Natural killer cell (primary cell): ENCODE results near the gene MCM7. TPM values are rescaled to one million over a fixed set of nuclear protein-coding genes. Genes with fewer than 3 reads are reported as not detected.

Experiments
- ATAC-seq, 3 donors: fragments of 150-1000 bp in 2 of 3; fragments of 200-7000 bp in 1 of 3; cut with Tn5 transposase; 1 replicate in 1 of 3; 2 replicates in 2 of 3; pipeline ENCODE4 v1.10.0; 2021; ENCODE audit warnings: mild to moderate bottlenecking in 2 of 3, moderate library complexity in 2 of 3
- DNase-seq, 2 donors: peaks; one replicate each; pipeline versions ENCODE4 v3.0.0 to v3.0.0-alpha.2; 2013 to 2021; ENCODE audit warnings: mixed read lengths in 1 of 2
- H3K27ac ChIP-seq: one replicate; pipeline ENCODE4 v1.5.1; 2013; ENCODE audit warnings: mild to moderate bottlenecking, low read length
- H3K27me3 ChIP-seq: one replicate; pipeline ENCODE4 v1.6.1; 2013; ENCODE audit warnings: low read length; ENCODE audit not compliant: control insufficient read depth, insufficient read depth
- H3K36me3 ChIP-seq: one replicate; pipeline ENCODE4 v1.6.1; 2013; ENCODE audit warnings: low read length; ENCODE audit not compliant: control insufficient read depth, insufficient read depth
- H3K4me1 ChIP-seq: one replicate; pipeline ENCODE4 v1.6.1; 2013; ENCODE audit warnings: low read length; ENCODE audit not compliant: control insufficient read depth, insufficient read depth
- H3K4me3 ChIP-seq: one replicate; pipeline ENCODE4 v1.5.1; 2013; ENCODE audit warnings: low read length
- H3K9me3 ChIP-seq: one replicate; pipeline ENCODE4 v1.6.1; 2013; ENCODE audit warnings: low read length; ENCODE audit not compliant: control insufficient read depth, insufficient read depth
- H3K27ac Mint-ChIP-seq, 2 donors: one replicate each; pipeline ENCODE4 v1.8.0; 2022; ENCODE audit warnings: mild to moderate bottlenecking in 2 of 2, mixed read lengths in 2 of 2, moderate library complexity in 1 of 2
- H3K27me3 Mint-ChIP-seq, 2 donors: one replicate each; pipeline ENCODE4 v1.8.0; 2022; ENCODE audit warnings: low read depth in 2 of 2, mixed read lengths in 2 of 2
- H3K36me3 Mint-ChIP-seq: one replicate; pipeline ENCODE4 v1.8.0; 2022; ENCODE audit warnings: mixed read lengths
- H3K4me1 Mint-ChIP-seq, 2 donors: one replicate each; pipeline ENCODE4 v1.8.0; 2022; ENCODE audit warnings: mixed read lengths in 2 of 2
- H3K4me3 Mint-ChIP-seq: one replicate; pipeline ENCODE4 v1.8.0; 2022; ENCODE audit warnings: mild to moderate bottlenecking, moderate library complexity, mixed read lengths
- H3K9me3 Mint-ChIP-seq, 2 donors: one replicate each; pipeline ENCODE4 v1.8.0; 2022; ENCODE audit warnings: mixed read lengths in 2 of 2
- CTCF ChIP-seq: fragments of 200-600 bp; IDR thresholded peaks from one replicate; pipeline ENCODE4 v1.8.0; 2022; ENCODE audit warnings: antibody characterized with exemption
- WGBS: methylation state at CpG from one replicate; pipeline ENCODE4 v1.1.7; 2013; ENCODE audit warnings: missing lambda C conversion rate; ENCODE audit not compliant: insufficient coverage; 5-methylcytosine and 5-hydroxymethylcytosine counted together
- intact Hi-C: fragments of 100-400 bp; cut with micrococcal nuclease; formaldehyde crosslinking; loops from one replicate; pipeline ENCODE4 v1.14.2; 2022
- total RNA-seq, 4 donors: library from RNA; stranded (reverse); fragments of 120-200 nt in 1 of 4; gene quantifications; one replicate each; pipeline versions ENCODE4 v1.2.3 to v1.2.4, GENCODE V29; 2013 to 2022

MCM7 gene
- total RNA-seq, 3 donors from 2014 or later (not counting 1 experiment from before 2014, with no cell fraction given), result 112 to 214 (median 137) TPM

GRCh38 chr7:100119072-100119969, 18.1 kb upstream of the MCM7 start, which contains the start of the genes CNPY4 and TAF6:
Gene CNPY4 (plus strand): TSS chr7:100119634. CDS start chr7:100119745, 111 bp downstream.
Gene TAF6 (minus strand): TSS chr7:100119358. CDS start chr7:100114209, 5,149 bp downstream.
- peak within 1 kb of the TSS; percentile 97 for H3K4me3 Mint-ChIP-seq
- no peaks in the 10 kb centered on the region for H3K36me3 Mint-ChIP-seq
- H3K27ac Mint-ChIP-seq, result peak within 1 kb of the TSS; percentile 98
- WGBS, result under 1% methylated on average over 47 of the region's 49 CpGs
- intact Hi-C loops, result loop anchor here (1.0 to 5.0 kb wide), 3 partner anchors 8 to 37 kb away; partner anchors contain the start of genes AP4M1, MCM7 and ZNF3
- DNase-seq (peak; percentile 90 to 98), ATAC-seq (peak; percentile 80 to 90 (median 86))
- H3K9me3 ChIP-seq, result no peaks in the 10 kb centered on the region
- H3K4me1 Mint-ChIP-seq, result peaks cover 25 to 27% of the 10 kb centered on the region in 2 donors
- no peaks in the 10 kb centered on the region for H3K36me3 ChIP-seq
- no peaks in the 10 kb centered on the region for H3K27me3 Mint-ChIP-seq
- H3K4me3 ChIP-seq, result peak within 1 kb of the TSS; percentile 73
- no peak for TF ChIP-seq CTCF
- H3K27me3 ChIP-seq, result no peaks in the 10 kb centered on the region
- peak within 1 kb of the TSS; percentile 89 for H3K27ac ChIP-seq
- H3K9me3 Mint-ChIP-seq, result no peaks in the 10 kb centered on the region
- H3K4me1 ChIP-seq, result peaks cover 22% of the 10 kb centered on the region

GRCh38 chr7:100118388-100119071, 17.3 kb upstream of the MCM7 start:
- H3K4me3 ChIP-seq, result peak overlapping the region; percentile 73

GRCh38 chr7:100115026-100115425, 13.8 kb upstream of the MCM7 start:
- Histone ChIP-seq H3K4me3 (no peak overlapping the region), H3K4me1 (peaks cover 14% of the 10 kb centered on the region), H3K9me3 (no peaks in the 10 kb centered on the region), H3K27me3 (no peaks in the 10 kb centered on the region), H3K27ac (no peak overlapping the region), H3K36me3 (peaks cover 22% of the 10 kb centered on the region)
- H3K9me3 Mint-ChIP-seq, result no peaks in the 10 kb centered on the region
- no peak overlapping the region for H3K4me3 Mint-ChIP-seq
- 95% methylated on average over 7 of the region's 7 CpGs for WGBS
- H3K36me3 Mint-ChIP-seq, result no peaks in the 10 kb centered on the region
- DNase-seq (no peak), ATAC-seq (no peak)
- H3K4me1 Mint-ChIP-seq, result peaks cover 15 to 17% of the 10 kb centered on the region in 2 donors
- H3K27ac Mint-ChIP-seq, result no peak overlapping the region
- TF ChIP-seq CTCF, result no peak
- intact Hi-C loops, result loop anchor here (5.0 kb wide), 1 partner anchor 33 kb away; the partner anchor contains the start of gene ZNF3
- H3K27me3 Mint-ChIP-seq, result no peaks in the 10 kb centered on the region

More at GRCh38 chr7:100118388-100119071, 17.3 kb upstream of the MCM7 start:
- no peaks in the 10 kb centered on the region for H3K27me3 ChIP-seq
- Mint-ChIP-seq H3K27ac (peak overlapping the region; percentile 98), H3K4me3 (peak overlapping the region; percentile 97), H3K9me3 (no peaks in the 10 kb centered on the region), H3K36me3 (no peaks in the 10 kb centered on the region), H3K27me3 (no peaks in the 10 kb centered on the region), H3K4me1 (peaks cover 23 to 25% of the 10 kb centered on the region in 2 donors)
- DNase-seq, result no peak
- H3K27ac ChIP-seq, result peak overlapping the region; percentile 89
- no peaks in the 10 kb centered on the region for H3K36me3 ChIP-seq
- 26% methylated on average over 18 of the region's 18 CpGs for WGBS
- ATAC-seq, result no peak
- no peak for TF ChIP-seq CTCF
- intact Hi-C loops, result loop anchor here (1.0 to 5.0 kb wide), 3 partner anchors 9 to 36 kb away; partner anchors contain the start of genes AP4M1, MCM7 and ZNF3
- H3K9me3 ChIP-seq, result no peaks in the 10 kb centered on the region
- H3K4me1 ChIP-seq, result peaks cover 22% of the 10 kb centered on the region
